ENCODE data around the gene HIBADH. TPM values are rescaled to one million over a fixed set of nuclear protein-coding genes. Genes with fewer than 3 reads are reported as not detected.

HIBADH gene
- total and polyA plus RNA-seq, 2 of the 4 experiments (the other 2 are of a cell fraction): 36.6 to 52.5 TPM

DNA sequence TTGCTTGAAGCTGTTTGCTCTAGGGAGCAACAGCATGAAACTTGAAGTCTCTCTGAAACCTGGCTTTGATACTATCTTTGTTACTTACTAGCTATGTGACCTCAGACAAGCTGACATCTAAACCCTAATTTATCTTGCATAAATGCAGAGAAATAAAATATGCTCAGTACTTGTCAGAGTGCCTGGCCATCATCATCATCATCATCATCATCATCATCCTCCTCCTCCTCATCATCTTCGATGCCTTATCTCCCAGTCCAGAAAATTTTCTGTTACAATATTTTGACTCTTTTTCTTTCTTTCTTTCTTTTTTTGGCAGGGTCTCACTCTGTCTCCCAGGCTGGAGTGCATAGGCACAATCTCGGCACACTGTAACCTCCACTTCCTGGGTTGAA lies 42.5 kb upstream of the HIBADH start:
- H3K56ac ChIP-seq (ENCODE audit: extremely low read depth, insufficient read depth, low read length): no peak overlapping the region
- ATAC-seq (ENCODE audit: low read depth) (no peak), DNase-seq (no peak)
- H3K4me3 ChIP-seq (ENCODE audit: insufficient read depth, low read depth, low read length): no peak overlapping the region
- H3K18ac ChIP-seq (ENCODE audit: low read depth, low read length): no peak overlapping the region
- no peaks in the 10 kb centered on the region for H3K79me1 ChIP-seq (ENCODE audit: low read depth in 1 of 2, low read length in 2 of 2)
- no peak overlapping the region for H3K27ac ChIP-seq (ENCODE audit: insufficient read depth, low read length)
- H2BK15ac ChIP-seq (ENCODE audit: low read depth, low read length): no peak overlapping the region
- CTCF ChIA-PET: no interaction called here
- no TSS peak for BruUV-seq (replicated peaks)
- no peak overlapping the region for H4K8ac ChIP-seq (ENCODE audit: low read depth in 2 of 2, low read length in 2 of 2)
- intact Hi-C loops (cut with micrococcal nuclease): no loop called here
- no peak overlapping the region for H3K4me2 ChIP-seq (ENCODE audit: low read depth, low read length)
- TF ChIP-seq BHLHE40 (IDR thresholded peaks at IDR 0.05; ENCODE audit: low read depth, low read length) (no peak), RAD21 (IDR thresholded peaks at IDR 0.05; ENCODE audit: low read length) (no peak), NFE2L2 (IDR thresholded peaks at IDR 0.05; ENCODE audit: low read depth, low read length) (no peak), MXI1 (IDR thresholded peaks at IDR 0.05; ENCODE audit: borderline replicate concordance, low read depth, low read length) (no peak), FOS (IDR thresholded peaks at IDR 0.05; ENCODE audit: low read depth, low read length) (no peak), MAZ (IDR thresholded peaks at IDR 0.05; ENCODE audit: borderline replicate concordance, low read depth, low read length) (no peak), MAFK (IDR thresholded peaks at IDR 0.05; ENCODE audit: low read depth, low read length) (no peak), CHD1 (IDR thresholded peaks at IDR 0.05; ENCODE audit: low read depth, low read length) (no peak), RFX5 (IDR thresholded peaks at IDR 0.05; ENCODE audit: low read depth, low read length) (no peak), SMC3 (IDR thresholded peaks at IDR 0.05; ENCODE audit: low read depth, low read length) (no peak), POLR2A (IDR thresholded peaks at IDR 0.05; ENCODE audit: low read depth, low read length) (no peak), CEBPB (IDR thresholded peaks at IDR 0.05; ENCODE audit: low read depth, low read length) (no peak), RCOR1 (IDR thresholded peaks at IDR 0.05; ENCODE audit: insufficient replicate concordance, low read length) (no peak)
- TF ChIP-seq, protein P1, sequence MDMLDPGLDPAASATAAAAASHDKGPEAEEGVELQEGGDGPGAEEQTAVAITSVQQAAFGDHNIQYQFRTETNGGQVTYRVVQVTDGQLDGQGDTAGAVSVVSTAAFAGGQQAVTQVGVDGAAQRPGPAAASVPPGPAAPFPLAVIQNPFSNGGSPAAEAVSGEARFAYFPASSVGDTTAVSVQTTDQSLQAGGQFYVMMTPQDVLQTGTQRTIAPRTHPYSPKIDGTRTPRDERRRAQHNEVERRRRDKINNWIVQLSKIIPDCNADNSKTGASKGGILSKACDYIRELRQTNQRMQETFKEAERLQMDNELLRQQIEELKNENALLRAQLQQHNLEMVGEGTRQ (IDR thresholded peaks at IDR 0.05; ENCODE audit: low read depth, low read length): no peak
- TF ChIP-seq, protein P2, sequence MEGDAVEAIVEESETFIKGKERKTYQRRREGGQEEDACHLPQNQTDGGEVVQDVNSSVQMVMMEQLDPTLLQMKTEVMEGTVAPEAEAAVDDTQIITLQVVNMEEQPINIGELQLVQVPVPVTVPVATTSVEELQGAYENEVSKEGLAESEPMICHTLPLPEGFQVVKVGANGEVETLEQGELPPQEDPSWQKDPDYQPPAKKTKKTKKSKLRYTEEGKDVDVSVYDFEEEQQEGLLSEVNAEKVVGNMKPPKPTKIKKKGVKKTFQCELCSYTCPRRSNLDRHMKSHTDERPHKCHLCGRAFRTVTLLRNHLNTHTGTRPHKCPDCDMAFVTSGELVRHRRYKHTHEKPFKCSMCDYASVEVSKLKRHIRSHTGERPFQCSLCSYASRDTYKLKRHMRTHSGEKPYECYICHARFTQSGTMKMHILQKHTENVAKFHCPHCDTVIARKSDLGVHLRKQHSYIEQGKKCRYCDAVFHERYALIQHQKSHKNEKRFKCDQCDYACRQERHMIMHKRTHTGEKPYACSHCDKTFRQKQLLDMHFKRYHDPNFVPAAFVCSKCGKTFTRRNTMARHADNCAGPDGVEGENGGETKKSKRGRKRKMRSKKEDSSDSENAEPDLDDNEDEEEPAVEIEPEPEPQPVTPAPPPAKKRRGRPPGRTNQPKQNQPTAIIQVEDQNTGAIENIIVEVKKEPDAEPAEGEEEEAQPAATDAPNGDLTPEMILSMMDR (conservative IDR thresholded peaks at IDR 0.05; ENCODE audit: low read depth, low read length): no peak
- TF ChIP-seq, protein P3, sequence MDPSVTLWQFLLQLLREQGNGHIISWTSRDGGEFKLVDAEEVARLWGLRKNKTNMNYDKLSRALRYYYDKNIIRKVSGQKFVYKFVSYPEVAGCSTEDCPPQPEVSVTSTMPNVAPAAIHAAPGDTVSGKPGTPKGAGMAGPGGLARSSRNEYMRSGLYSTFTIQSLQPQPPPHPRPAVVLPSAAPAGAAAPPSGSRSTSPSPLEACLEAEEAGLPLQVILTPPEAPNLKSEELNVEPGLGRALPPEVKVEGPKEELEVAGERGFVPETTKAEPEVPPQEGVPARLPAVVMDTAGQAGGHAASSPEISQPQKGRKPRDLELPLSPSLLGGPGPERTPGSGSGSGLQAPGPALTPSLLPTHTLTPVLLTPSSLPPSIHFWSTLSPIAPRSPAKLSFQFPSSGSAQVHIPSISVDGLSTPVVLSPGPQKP (IDR thresholded peaks at IDR 0.05; ENCODE audit: borderline replicate concordance, low read depth, low read length): no peak
- no peak overlapping the region for H2AFZ ChIP-seq (replicated peaks; ENCODE audit: low read length, poor library complexity)
- no peak overlapping the region for H4K91ac ChIP-seq (ENCODE audit: insufficient read depth, low read depth, low read length)
- H2AK5ac ChIP-seq (ENCODE audit: low read depth, low read length): no peak overlapping the region
- H3K27me3 ChIP-seq (ENCODE audit: control insufficient read depth, insufficient read depth, low read length): no peaks in the 10 kb centered on the region
- no peaks in the 10 kb centered on the region for H4K20me1 ChIP-seq (ENCODE audit: insufficient read depth, low read length)
- in situ Hi-C loops (cut with MboI; ENCODE audit: low sequenced_read_pairs): no loop called here
- no peaks in the 10 kb centered on the region for H3K9me1 ChIP-seq (ENCODE audit: insufficient read depth, low read length)
- H2BK120ac ChIP-seq (ENCODE audit: low read depth, low read length): no peak overlapping the region
- no peak overlapping the region for H3K14ac ChIP-seq (replicated peaks; ENCODE audit: low read depth, low read length)
- no peak overlapping the region for H4K5ac ChIP-seq (ENCODE audit: low read depth, low read length)
- H3K23ac ChIP-seq (ENCODE audit: low read depth, low read length): no peak overlapping the region
- peaks cover 2% of the 10 kb centered on the region; the same call in 1 of the 2 replicates for H3K9me3 ChIP-seq (ENCODE audit: control insufficient read depth, insufficient read depth, low read length)
- WGBS, 2 experiments (ENCODE audit: extremely low coverage in 2 of 2, insufficient read length in 1 of 2): 100% methylated on average over 1 of the region's 2 CpGs; no CpG with 5 or more reads in 1 of the 2 experiments
- H2BK20ac ChIP-seq (ENCODE audit: low read depth, low read length): no peak overlapping the region
- no peak overlapping the region for H3K4ac ChIP-seq (ENCODE audit: low read depth, low read length)
- no peak overlapping the region for H2BK5ac ChIP-seq (ENCODE audit: low read depth, low read length, poor library complexity, severe bottlenecking)
- POLR2A ChIA-PET (ENCODE audit: unreplicated experiment): no interaction called here
- no peaks in the 10 kb centered on the region for H3K36me3 ChIP-seq (ENCODE audit: control insufficient read depth, insufficient read depth, low read length)
- H3K9ac ChIP-seq (ENCODE audit: low read depth, low read length): no peak overlapping the region
- peaks cover 3% of the 10 kb centered on the region; the same call in 1 of the 2 replicates for H3K4me1 ChIP-seq (ENCODE audit: control insufficient read depth, insufficient read depth, low read length)
- dilution Hi-C loops (cut with HindIII; ENCODE audit: low sequenced_read_pairs, unreplicated experiment): no loop called here
- no peak overlapping the region for H2AK9ac ChIP-seq (replicated peaks; ENCODE audit: low read depth, low read length, poor library complexity)

All from IMR-90 (cell line).